Measurements from ENCODE around the gene GALNTL6. TPM values are rescaled to one million over a fixed set of nuclear protein-coding genes. Genes with fewer than 3 reads are reported as not detected.

GALNTL6 gene
- total RNA-seq, 1 experiment from 2014 or later, result not detected

GRCh38 chr4:172919269-172919668 is 1106.1 kb downstream of the GALNTL6 start:
- BruUV-seq (replicated peaks), result no TSS peak
- intact Hi-C loops (cut with micrococcal nuclease), result no loop called here
- TF ChIP-seq CTCF (IDR thresholded peaks at IDR 0.05; ENCODE audit: unreplicated experiment), result no peak
- Mint-ChIP-seq H3K9me3 (ENCODE audit: unreplicated experiment) (no peaks in the 10 kb centered on the region), H3K27ac (ENCODE audit: low read depth, unreplicated experiment) (no peak overlapping the region), H3K27me3 (ENCODE audit: insufficient read depth, unreplicated experiment) (peaks cover 10% of the 10 kb centered on the region), H3K36me3 (ENCODE audit: insufficient read depth, unreplicated experiment) (no peaks in the 10 kb centered on the region), H3K4me1 (ENCODE audit: insufficient read depth, unreplicated experiment) (no peaks in the 10 kb centered on the region), H3K4me3 (ENCODE audit: unreplicated experiment) (no peak overlapping the region)
- ChIA-PET POLR2A (no interaction called here), CTCF (no interaction called here)
- no peak for DNase-seq (ENCODE audit: unreplicated experiment)

- intact Hi-C loops (cut with micrococcal nuclease), result no loop called here
- Mint-ChIP-seq H3K27me3 (ENCODE audit: insufficient read depth, unreplicated experiment) (peaks cover 14% of the 10 kb centered on the region), H3K36me3 (ENCODE audit: insufficient read depth, unreplicated experiment) (no peaks in the 10 kb centered on the region), H3K4me1 (ENCODE audit: insufficient read depth, unreplicated experiment) (no peaks in the 10 kb centered on the region), H3K9me3 (ENCODE audit: unreplicated experiment) (no peaks in the 10 kb centered on the region), H3K27ac (ENCODE audit: low read depth, unreplicated experiment) (no peak overlapping the region), H3K4me3 (ENCODE audit: unreplicated experiment) (no peak overlapping the region)
- ChIA-PET CTCF (interaction anchor here (0.6 kb wide), 1 partner anchor 57 kb away, joined by 3 read pairs; no protein-coding TSS in a partner anchor), POLR2A (interaction anchor here (0.6 kb wide), 2 partner anchors 24 to 1353 kb away, joined by 3 read pairs; no protein-coding TSS in a partner anchor)
- DNase-seq (ENCODE audit: unreplicated experiment), result no peak
- no peak for TF ChIP-seq CTCF (IDR thresholded peaks at IDR 0.05; ENCODE audit: unreplicated experiment)
- BruUV-seq (replicated peaks), result no TSS peak
Observed at GRCh38 chr4:172927096-172927814, 1114.1 kb downstream of the GALNTL6 start.

- Mint-ChIP-seq H3K4me3 (ENCODE audit: unreplicated experiment) (no peak overlapping the region), H3K9me3 (ENCODE audit: unreplicated experiment) (no peaks in the 10 kb centered on the region), H3K36me3 (ENCODE audit: insufficient read depth, unreplicated experiment) (no peaks in the 10 kb centered on the region), H3K4me1 (ENCODE audit: insufficient read depth, unreplicated experiment) (no peaks in the 10 kb centered on the region), H3K27me3 (ENCODE audit: insufficient read depth, unreplicated experiment) (peaks cover 17% of the 10 kb centered on the region), H3K27ac (ENCODE audit: low read depth, unreplicated experiment) (no peak overlapping the region)
- intact Hi-C loops (cut with micrococcal nuclease), result no loop called here
- no TSS peak for BruUV-seq (replicated peaks)
- no peak for DNase-seq (ENCODE audit: unreplicated experiment)
- CTCF ChIA-PET, result no interaction called here
- TF ChIP-seq CTCF (IDR thresholded peaks at IDR 0.05; ENCODE audit: unreplicated experiment), result no peak
- POLR2A ChIA-PET, result no interaction called here
Observed at GRCh38 chr4:172928347-172928746, 1115.1 kb downstream of the GALNTL6 start.

- intact Hi-C loops (cut with micrococcal nuclease), result no loop called here
- POLR2A ChIA-PET, result interaction anchor here (0.7 kb wide), 1 partner anchor 1936 kb away, joined by 3 read pairs; no protein-coding TSS in a partner anchor
- H3K27ac Mint-ChIP-seq (ENCODE audit: low read depth, unreplicated experiment), result no peak overlapping the region
- no peak for DNase-seq (ENCODE audit: unreplicated experiment)
- H3K27me3 Mint-ChIP-seq (ENCODE audit: insufficient read depth, unreplicated experiment), result peaks cover 18% of the 10 kb centered on the region
- H3K4me3 Mint-ChIP-seq (ENCODE audit: unreplicated experiment), result no peak overlapping the region
- no peaks in the 10 kb centered on the region for H3K9me3 Mint-ChIP-seq (ENCODE audit: unreplicated experiment)
- TF ChIP-seq CTCF (IDR thresholded peaks at IDR 0.05; ENCODE audit: unreplicated experiment), result no peak
- BruUV-seq (replicated peaks), result no TSS peak
- no peaks in the 10 kb centered on the region for H3K4me1 Mint-ChIP-seq (ENCODE audit: insufficient read depth, unreplicated experiment)
- H3K36me3 Mint-ChIP-seq (ENCODE audit: insufficient read depth, unreplicated experiment), result no peaks in the 10 kb centered on the region
- CTCF ChIA-PET, result interaction anchor here (1.1 kb wide), 1 partner anchor 46 kb away, joined by 3 read pairs; no protein-coding TSS in a partner anchor
Observed at GRCh38 chr4:172938072-172938829, 1125.0 kb downstream of the GALNTL6 start.
